ENCODE results near the gene TRMT10C.

The TRMT10C gene

DNA sequence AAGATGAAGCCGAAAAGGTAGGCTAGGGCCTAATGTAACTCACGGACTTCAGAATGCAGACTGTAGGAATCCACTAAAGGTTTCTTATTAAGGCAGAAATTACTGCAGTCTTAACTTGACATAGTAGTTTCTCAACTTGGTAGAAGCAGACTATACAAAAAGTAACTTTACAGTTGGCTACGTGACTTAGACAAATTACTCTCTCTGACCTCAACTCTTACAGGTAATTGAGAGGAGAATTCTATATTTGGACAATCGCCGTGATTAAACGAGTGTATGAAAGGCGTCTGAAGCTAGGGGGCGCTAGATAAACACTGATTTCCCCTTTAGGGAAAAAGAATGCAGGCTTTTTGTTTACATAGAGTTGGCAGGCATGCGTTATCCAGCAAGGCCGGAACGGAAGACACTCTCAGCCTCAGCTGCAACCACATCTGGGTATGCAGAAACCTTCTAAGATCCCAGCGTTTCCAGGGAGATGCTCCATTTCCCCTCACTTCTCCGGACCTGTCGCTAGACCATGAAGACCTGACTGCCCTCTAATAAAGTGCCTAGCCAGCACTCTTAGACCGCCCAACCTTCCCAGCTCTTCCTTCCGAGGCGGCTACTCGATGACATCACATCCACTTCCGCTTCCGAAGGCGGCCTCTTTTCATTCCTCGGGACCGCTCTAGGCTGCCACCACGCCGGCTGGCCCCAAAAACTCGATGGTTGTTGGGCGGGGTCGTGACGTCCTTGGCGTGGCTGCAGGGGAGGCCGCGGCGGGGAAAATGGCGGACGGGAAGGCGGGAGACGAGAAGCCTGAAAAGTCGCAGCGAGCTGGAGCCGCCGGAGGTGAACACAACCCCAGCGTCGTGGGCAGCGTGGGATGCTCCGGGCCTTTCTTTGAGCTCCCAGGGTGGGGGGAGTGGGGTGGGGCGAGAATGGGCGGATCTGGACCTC lies 12.1 kb downstream of the TRMT10C start, which contains the start of gene PCNP:
Gene PCNP, plus strand, starts transcription at position 732 of the 939 bp plus-strand sequence. Its CDS starts 36 bp downstream, at position 768.
- peak; percentile 93 for ATAC-seq
- TF ChIP-seq GLIS3 (CRISPR knock-in tag; IDR thresholded peaks at IDR 0.05) (no peak), ZFP3 (CRISPR knock-in tag; IDR thresholded peaks at IDR 0.05) (0 out of 2 replicates have a peak, but pooled peaks have one; percentile 16)

GRCh38 chr3:101574388-101575112 lies 12.9 kb downstream of the TRMT10C start:
- TF ChIP-seq ZNF565 (CRISPR knock-in tag; conservative IDR thresholded peaks at IDR 0.05; ENCODE audit: low read depth) (no peak), ZC3H10 (CRISPR knock-in tag; IDR thresholded peaks at IDR 0.05) (no peak), ZFP3 (CRISPR knock-in tag; IDR thresholded peaks at IDR 0.05) (no peak), TSHZ2 (CRISPR knock-in tag; IDR thresholded peaks at IDR 0.05) (no peak), TCF4 (CRISPR knock-in tag; IDR thresholded peaks at IDR 0.05; ENCODE audit: borderline replicate concordance) (no peak), BACH2 (CRISPR knock-in tag; IDR thresholded peaks at IDR 0.05; ENCODE audit: borderline replicate concordance) (no peak), CREB5 (CRISPR knock-in tag; IDR thresholded peaks at IDR 0.05; ENCODE audit: low read depth) (no peak)
- TF ChIP-seq, protein P1, sequence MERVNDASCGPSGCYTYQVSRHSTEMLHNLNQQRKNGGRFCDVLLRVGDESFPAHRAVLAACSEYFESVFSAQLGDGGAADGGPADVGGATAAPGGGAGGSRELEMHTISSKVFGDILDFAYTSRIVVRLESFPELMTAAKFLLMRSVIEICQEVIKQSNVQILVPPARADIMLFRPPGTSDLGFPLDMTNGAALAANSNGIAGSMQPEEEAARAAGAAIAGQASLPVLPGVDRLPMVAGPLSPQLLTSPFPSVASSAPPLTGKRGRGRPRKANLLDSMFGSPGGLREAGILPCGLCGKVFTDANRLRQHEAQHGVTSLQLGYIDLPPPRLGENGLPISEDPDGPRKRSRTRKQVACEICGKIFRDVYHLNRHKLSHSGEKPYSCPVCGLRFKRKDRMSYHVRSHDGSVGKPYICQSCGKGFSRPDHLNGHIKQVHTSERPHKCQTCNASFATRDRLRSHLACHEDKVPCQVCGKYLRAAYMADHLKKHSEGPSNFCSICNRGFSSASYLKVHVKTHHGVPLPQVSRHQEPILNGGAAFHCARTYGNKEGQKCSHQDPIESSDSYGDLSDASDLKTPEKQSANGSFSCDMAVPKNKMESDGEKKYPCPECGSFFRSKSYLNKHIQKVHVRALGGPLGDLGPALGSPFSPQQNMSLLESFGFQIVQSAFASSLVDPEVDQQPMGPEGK (CRISPR knock-in tag; IDR thresholded peaks at IDR 0.05; ENCODE audit: borderline replicate concordance) = no peak
- peak; percentile 62 for ATAC-seq

GRCh38 chr3:101577286-101577685 lies 15.6 kb downstream of the TRMT10C start:
- TF ChIP-seq OSR1 (CRISPR knock-in tag; IDR thresholded peaks at IDR 0.05) (no peak), CSDC2 (CRISPR knock-in tag; IDR thresholded peaks at IDR 0.05) (no peak)
- ATAC-seq = no peak

- ATAC-seq = no peak
- TF ChIP-seq CREB5 (CRISPR knock-in tag; IDR thresholded peaks at IDR 0.05; ENCODE audit: low read depth) (no peak), TCF4 (CRISPR knock-in tag; IDR thresholded peaks at IDR 0.05; ENCODE audit: borderline replicate concordance) (no peak), POU6F1 (CRISPR knock-in tag; IDR thresholded peaks at IDR 0.05; ENCODE audit: borderline replicate concordance, low read depth) (no peak), ZNF565 (CRISPR knock-in tag; conservative IDR thresholded peaks at IDR 0.05; ENCODE audit: low read depth) (no peak), GLIS3 (CRISPR knock-in tag; IDR thresholded peaks at IDR 0.05) (no peak), BACH2 (CRISPR knock-in tag; IDR thresholded peaks at IDR 0.05; ENCODE audit: borderline replicate concordance) (no peak), ISL1 (CRISPR knock-in tag; IDR thresholded peaks at IDR 0.05) (no peak), TSHZ2 (CRISPR knock-in tag; IDR thresholded peaks at IDR 0.05) (no peak), ESRRG (CRISPR knock-in tag; IDR thresholded peaks at IDR 0.05) (no peak), PPARA (CRISPR knock-in tag; IDR thresholded peaks at IDR 0.05; ENCODE audit: borderline replicate concordance) (no peak), RARB (CRISPR knock-in tag; IDR thresholded peaks at IDR 0.05) (no peak), ZC3H10 (CRISPR knock-in tag; IDR thresholded peaks at IDR 0.05) (no peak), ZNF8 (CRISPR knock-in tag; IDR thresholded peaks at IDR 0.05) (no peak), OSR1 (CRISPR knock-in tag; IDR thresholded peaks at IDR 0.05) (no peak), TOX (CRISPR knock-in tag; IDR thresholded peaks at IDR 0.05; ENCODE audit: borderline replicate concordance) (no peak)
- TF ChIP-seq, protein P1 (CRISPR knock-in tag; IDR thresholded peaks at IDR 0.05; ENCODE audit: borderline replicate concordance) = no peak
Observed at GRCh38 chr3:101588616-101589015, 26.9 kb downstream of the TRMT10C start.

Measured in SK-N-SH treated with all-trans-retinoic acid at 6 μM for 48 hours (cell line).